ENCODE results near the gene MYCT1. TPM values are rescaled to one million over a fixed set of nuclear protein-coding genes. Genes with fewer than 3 reads are reported as not detected.

Gene MYCT1
- total RNA-seq, 1 donor: 2.6 TPM

GRCh38 chr6:152720974-152721373, 23.3 kb downstream of the MYCT1 start:
- DNase-seq (ENCODE audit: low read depth): no peak
- no peak overlapping the region for H3K4me3 ChIP-seq (ENCODE audit: low read depth, low read length)
- no peak for TF ChIP-seq CTCF (IDR thresholded peaks at IDR 0.05; ENCODE audit: insufficient read depth, low read length)

- H3K4me3 ChIP-seq (ENCODE audit: low read depth, low read length): no peak overlapping the region
- no peak for DNase-seq (ENCODE audit: low read depth)
- no peak for TF ChIP-seq CTCF (IDR thresholded peaks at IDR 0.05; ENCODE audit: insufficient read depth, low read length)
These were observed 24.3 kb downstream of the MYCT1 start for GRCh38 chr6:152721956-152722355.

GRCh38 chr6:152723398-152723797, 25.7 kb downstream of the MYCT1 start:
- peak; percentile 75 for DNase-seq (ENCODE audit: low read depth)
- no peak for TF ChIP-seq CTCF (IDR thresholded peaks at IDR 0.05; ENCODE audit: insufficient read depth, low read length)
- H3K4me3 ChIP-seq (ENCODE audit: low read depth, low read length): no peak overlapping the region

GRCh38 chr6:152726313-152726712, 28.6 kb downstream of the MYCT1 start:
- no peak for DNase-seq (ENCODE audit: low read depth)
- no peak for TF ChIP-seq CTCF (IDR thresholded peaks at IDR 0.05; ENCODE audit: insufficient read depth, low read length)
- no peak overlapping the region for H3K4me3 ChIP-seq (ENCODE audit: low read depth, low read length)

- no peak overlapping the region for H3K4me3 ChIP-seq (ENCODE audit: low read depth, low read length)
- DNase-seq (ENCODE audit: low read depth): no peak
- TF ChIP-seq CTCF (IDR thresholded peaks at IDR 0.05; ENCODE audit: insufficient read depth, low read length): no peak
These were observed 29.8 kb downstream of the MYCT1 start for GRCh38 chr6:152727507-152727906.

- no peak for DNase-seq (ENCODE audit: low read depth)
- H3K4me3 ChIP-seq (ENCODE audit: low read depth, low read length): no peak overlapping the region
- TF ChIP-seq CTCF (IDR thresholded peaks at IDR 0.05; ENCODE audit: insufficient read depth, low read length): no peak
These were observed 36.9 kb downstream of the MYCT1 start for GRCh38 chr6:152734630-152735029.

- H3K4me3 ChIP-seq (ENCODE audit: low read depth, low read length): no peak overlapping the region
- no peak for TF ChIP-seq CTCF (IDR thresholded peaks at IDR 0.05; ENCODE audit: insufficient read depth, low read length)
- DNase-seq (ENCODE audit: low read depth): peak; percentile 28
These were observed 39.1 kb downstream of the MYCT1 start for GRCh38 chr6:152736687-152737273.

Measured in fibroblast of the aortic adventitia (primary cell).